ENCODE measurements around the gene ROR1.

- TF ChIP-seq MXI1 (IDR thresholded peaks at IDR 0.05; ENCODE audit: borderline replicate concordance, low read depth, low read length): no peak
- no peak for TF ChIP-seq CTCF (conservative IDR thresholded peaks at IDR 0.05; ENCODE audit: low read depth, low read length)
- TF ChIP-seq CHD1 (IDR thresholded peaks at IDR 0.05; ENCODE audit: low read depth, low read length): no peak
- no peak for TF ChIP-seq SMC3 (IDR thresholded peaks at IDR 0.05; ENCODE audit: low read depth, low read length)
- TF ChIP-seq POLR2A (IDR thresholded peaks at IDR 0.05; ENCODE audit: low read depth, low read length): no peak
- no peak for TF ChIP-seq USF2 (IDR thresholded peaks at IDR 0.05; ENCODE audit: low read depth, low read length)
- TF ChIP-seq RCOR1 (IDR thresholded peaks at IDR 0.05; ENCODE audit: insufficient replicate concordance, low read length): no peak
- TF ChIP-seq MAFK (IDR thresholded peaks at IDR 0.05; ENCODE audit: low read depth, low read length): no peak
Measured at GRCh38 chr1:63753591-63753990, 20.2 kb upstream of the ROR1 start.
